HEK293 (cell line): ENCODE results near the gene CSNK1G2.

Source experiments
- CTCF ChIA-PET: fragments of 350-600 bp; formaldehyde crosslinking; extraction: SDS; loops from one replicate; lab custom pipeline; 2021; ENCODE audit warnings: antibody characterized with exemption; lab: Yijun Ruan, JAX
- POLR2A ChIA-PET: fragments of 300-600 bp; formaldehyde crosslinking; extraction: SDS; loops from one replicate; lab custom pipeline; 2020; ENCODE audit warnings: antibody characterized with exemption, inconsistent platforms; lab: Yijun Ruan, JAX
- H3K27ac ChIP-seq: fragments of 200-500 bp; sonication (Bioruptor generic); 2 replicates; pipeline ENCODE4 v1.5.1; 2014; ENCODE audit warnings: low read depth, low read length, control low read depth, inconsistent platforms; ENCODE audit errors: extremely low read depth
- H3K36me3 ChIP-seq, 2 experiments: fragments of 200-500 bp in 1 of 2; sonication (Bioruptor generic) in 1 of 2; 1 replicate in 1 of 2; 2 replicates in 1 of 2; pipeline ENCODE4 v1.5.1; 2014 to 2017; ENCODE audit warnings: inconsistent platforms in 2 of 2, low read length in 2 of 2; ENCODE audit not compliant: control insufficient read depth in 2 of 2, insufficient read depth in 1 of 2
- H3K4me1 ChIP-seq: fragments of 200-500 bp; sonication (Bioruptor generic); 2 replicates; pipeline ENCODE4 v1.5.1; 2014; ENCODE audit warnings: mild to moderate bottlenecking, low read length, inconsistent platforms; ENCODE audit not compliant: control insufficient read depth, insufficient read depth
- H3K4me3 ChIP-seq: 2 replicates; pipeline ENCODE4 v1.5.1; 2011; ENCODE audit warnings: low read depth, mild to moderate bottlenecking, control low read depth, low read length, moderate library complexity
- H3K9me3 ChIP-seq: fragments of 200-500 bp; sonication (Bioruptor generic); 2 replicates; pipeline ENCODE4 v1.5.1; 2014; ENCODE audit warnings: low read depth, low read length, inconsistent platforms; ENCODE audit not compliant: control insufficient read depth, insufficient read depth
- EGR2 ChIP-seq: fragments of 450-650 bp; formaldehyde crosslinking; IDR thresholded peaks from 2 replicates; pipeline ENCODE4 v1.5.1; 2016; ENCODE audit warnings: low read depth, missing biosample characterization, missing genetic modification characterization
- FEZF1 ChIP-seq: fragments of 450-650 bp; formaldehyde crosslinking; IDR thresholded peaks from 2 replicates; pipeline ENCODE4 v1.5.1; 2016; ENCODE audit warnings: missing biosample characterization, missing genetic modification characterization
- KLF16 ChIP-seq: fragments of 450-650 bp; formaldehyde crosslinking; IDR thresholded peaks from 2 replicates; pipeline ENCODE4 v1.5.1; 2017; ENCODE audit warnings: missing biosample characterization, missing genetic modification characterization
- KLF9 ChIP-seq: fragments of 450-650 bp; formaldehyde crosslinking; IDR thresholded peaks from 2 replicates; pipeline ENCODE4 v1.5.1; 2016; ENCODE audit warnings: missing biosample characterization, missing genetic modification characterization, low read depth
- REPIN1 ChIP-seq: fragments of 450-650 bp; formaldehyde crosslinking; IDR thresholded peaks from 2 replicates; pipeline ENCODE4 v1.5.1; 2017; ENCODE audit warnings: missing biosample characterization, missing genetic modification characterization, low read depth
- SALL2 ChIP-seq: fragments of 450-650 bp; formaldehyde crosslinking; IDR thresholded peaks from 2 replicates; pipeline ENCODE4 v1.5.0; 2017; ENCODE audit warnings: missing biosample characterization, mild to moderate bottlenecking, missing genetic modification characterization, borderline replicate concordance
- TCF7L2 ChIP-seq: IDR thresholded peaks from 2 replicates; pipeline ENCODE4 v1.6.1; 2011; ENCODE audit warnings: low read depth, mild to moderate bottlenecking, inconsistent platforms, low read length, moderate library complexity, borderline replicate concordance
- ZBTB10 ChIP-seq: fragments of 450-650 bp; formaldehyde crosslinking; IDR thresholded peaks from 2 replicates; pipeline ENCODE4 v1.5.1; 2016; ENCODE audit warnings: missing biosample characterization, missing genetic modification characterization
- ZBTB17 ChIP-seq: fragments of 450-650 bp; formaldehyde crosslinking; IDR thresholded peaks from 2 replicates; pipeline ENCODE4 v1.5.1; 2016; ENCODE audit warnings: missing biosample characterization, missing genetic modification characterization
- ZBTB20 ChIP-seq: fragments of 450-650 bp; formaldehyde crosslinking; IDR thresholded peaks from 2 replicates; pipeline ENCODE4 v1.5.1; 2016; ENCODE audit warnings: missing biosample characterization, missing genetic modification characterization
- ZNF138 ChIP-seq: fragments of 450-650 bp; formaldehyde crosslinking; IDR thresholded peaks from 2 replicates; pipeline ENCODE4 v1.5.1; 2016; ENCODE audit warnings: missing biosample characterization, missing genetic modification characterization, borderline replicate concordance
- ZNF23 ChIP-seq: fragments of 450-650 bp; formaldehyde crosslinking; IDR thresholded peaks from 2 replicates; pipeline ENCODE4 v1.5.1; 2016; ENCODE audit warnings: missing biosample characterization, missing genetic modification characterization, borderline replicate concordance
- ZNF266 ChIP-seq: fragments of 450-650 bp; formaldehyde crosslinking; IDR thresholded peaks from 2 replicates; pipeline ENCODE4 v1.5.1; 2016; ENCODE audit warnings: missing biosample characterization, missing genetic modification characterization, low read depth
- ZNF350 ChIP-seq: fragments of 450-650 bp; formaldehyde crosslinking; IDR thresholded peaks from 2 replicates; pipeline ENCODE4 v1.5.0; 2017; ENCODE audit warnings: missing biosample characterization, mild to moderate bottlenecking, missing genetic modification characterization
- ZNF580 ChIP-seq: fragments of 450-650 bp; formaldehyde crosslinking; IDR thresholded peaks from 2 replicates; pipeline ENCODE4 v1.5.1; 2016; ENCODE audit warnings: missing biosample characterization, missing genetic modification characterization
- ZNF623 ChIP-seq: fragments of 450-650 bp; formaldehyde crosslinking; IDR thresholded peaks from 2 replicates; pipeline ENCODE4 v1.5.1; 2016; ENCODE audit warnings: missing biosample characterization, missing genetic modification characterization
- ZNF768 ChIP-seq: fragments of 450-650 bp; formaldehyde crosslinking; IDR thresholded peaks from 2 replicates; pipeline ENCODE4 v1.5.1; 2018; ENCODE audit warnings: missing biosample characterization, mild to moderate bottlenecking, missing genetic modification characterization
- ZNF785 ChIP-seq: fragments of 450-650 bp; formaldehyde crosslinking; IDR thresholded peaks from 2 replicates; pipeline ENCODE4 v1.5.1; 2016; ENCODE audit warnings: missing biosample characterization, missing genetic modification characterization
- ZNF791 ChIP-seq: fragments of 450-650 bp; formaldehyde crosslinking; IDR thresholded peaks from 2 replicates; pipeline ENCODE4 v1.5.1; 2016; ENCODE audit warnings: missing biosample characterization, missing genetic modification characterization
- ZNF843 ChIP-seq: fragments of 450-650 bp; formaldehyde crosslinking; IDR thresholded peaks from 2 replicates; pipeline ENCODE4 v1.5.1; 2016; ENCODE audit warnings: missing biosample characterization, missing genetic modification characterization
- TF ChIP-seq, protein P1 (sequence below): fragments of 450-650 bp; formaldehyde crosslinking; IDR thresholded peaks from 2 replicates; pipeline ENCODE4 v1.5.0; 2017; ENCODE audit warnings: missing biosample characterization, missing genetic modification characterization, borderline replicate concordance
- TF ChIP-seq, protein P2 (sequence below): fragments of 450-650 bp; formaldehyde crosslinking; IDR thresholded peaks from 2 replicates; pipeline ENCODE4 v1.5.1; 2016; ENCODE audit warnings: missing biosample characterization, missing genetic modification characterization

CSNK1G2 gene

GRCh38 chr19:2018752-2019151 lies 77.8 kb downstream of the CSNK1G2 start (continued):
- TF ChIP-seq SALL2 (tag by site-specific recombination) (no peak), ZNF791 (tag by site-specific recombination) (no peak), ZNF266 (tag by site-specific recombination) (no peak)
- TF ChIP-seq, protein P1, sequence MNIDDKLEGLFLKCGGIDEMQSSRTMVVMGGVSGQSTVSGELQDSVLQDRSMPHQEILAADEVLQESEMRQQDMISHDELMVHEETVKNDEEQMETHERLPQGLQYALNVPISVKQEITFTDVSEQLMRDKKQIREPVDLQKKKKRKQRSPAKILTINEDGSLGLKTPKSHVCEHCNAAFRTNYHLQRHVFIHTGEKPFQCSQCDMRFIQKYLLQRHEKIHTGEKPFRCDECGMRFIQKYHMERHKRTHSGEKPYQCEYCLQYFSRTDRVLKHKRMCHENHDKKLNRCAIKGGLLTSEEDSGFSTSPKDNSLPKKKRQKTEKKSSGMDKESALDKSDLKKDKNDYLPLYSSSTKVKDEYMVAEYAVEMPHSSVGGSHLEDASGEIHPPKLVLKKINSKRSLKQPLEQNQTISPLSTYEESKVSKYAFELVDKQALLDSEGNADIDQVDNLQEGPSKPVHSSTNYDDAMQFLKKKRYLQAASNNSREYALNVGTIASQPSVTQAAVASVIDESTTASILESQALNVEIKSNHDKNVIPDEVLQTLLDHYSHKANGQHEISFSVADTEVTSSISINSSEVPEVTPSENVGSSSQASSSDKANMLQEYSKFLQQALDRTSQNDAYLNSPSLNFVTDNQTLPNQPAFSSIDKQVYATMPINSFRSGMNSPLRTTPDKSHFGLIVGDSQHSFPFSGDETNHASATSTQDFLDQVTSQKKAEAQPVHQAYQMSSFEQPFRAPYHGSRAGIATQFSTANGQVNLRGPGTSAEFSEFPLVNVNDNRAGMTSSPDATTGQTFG (tag by site-specific recombination) = no peak

- TF ChIP-seq ZNF23 (tag by site-specific recombination) (no peak), FEZF1 (no peak), ZNF785 (no peak), ZNF580 (no peak), ZNF843 (tag by site-specific recombination) (no peak), ZNF768 (tag by site-specific recombination) (no peak), ZNF623 (tag by site-specific recombination) (no peak), SALL2 (tag by site-specific recombination) (no peak), ZBTB10 (tag by site-specific recombination) (no peak), KLF16 (tag by site-specific recombination) (no peak), KLF9 (tag by site-specific recombination) (no peak), ZBTB20 (tag by site-specific recombination) (no peak), REPIN1 (tag by site-specific recombination) (no peak), ZNF138 (no peak), ZNF350 (no peak), TCF7L2 (no peak), ZBTB17 (tag by site-specific recombination) (no peak), EGR2 (tag by site-specific recombination) (no peak)
- TF ChIP-seq, protein P2, sequence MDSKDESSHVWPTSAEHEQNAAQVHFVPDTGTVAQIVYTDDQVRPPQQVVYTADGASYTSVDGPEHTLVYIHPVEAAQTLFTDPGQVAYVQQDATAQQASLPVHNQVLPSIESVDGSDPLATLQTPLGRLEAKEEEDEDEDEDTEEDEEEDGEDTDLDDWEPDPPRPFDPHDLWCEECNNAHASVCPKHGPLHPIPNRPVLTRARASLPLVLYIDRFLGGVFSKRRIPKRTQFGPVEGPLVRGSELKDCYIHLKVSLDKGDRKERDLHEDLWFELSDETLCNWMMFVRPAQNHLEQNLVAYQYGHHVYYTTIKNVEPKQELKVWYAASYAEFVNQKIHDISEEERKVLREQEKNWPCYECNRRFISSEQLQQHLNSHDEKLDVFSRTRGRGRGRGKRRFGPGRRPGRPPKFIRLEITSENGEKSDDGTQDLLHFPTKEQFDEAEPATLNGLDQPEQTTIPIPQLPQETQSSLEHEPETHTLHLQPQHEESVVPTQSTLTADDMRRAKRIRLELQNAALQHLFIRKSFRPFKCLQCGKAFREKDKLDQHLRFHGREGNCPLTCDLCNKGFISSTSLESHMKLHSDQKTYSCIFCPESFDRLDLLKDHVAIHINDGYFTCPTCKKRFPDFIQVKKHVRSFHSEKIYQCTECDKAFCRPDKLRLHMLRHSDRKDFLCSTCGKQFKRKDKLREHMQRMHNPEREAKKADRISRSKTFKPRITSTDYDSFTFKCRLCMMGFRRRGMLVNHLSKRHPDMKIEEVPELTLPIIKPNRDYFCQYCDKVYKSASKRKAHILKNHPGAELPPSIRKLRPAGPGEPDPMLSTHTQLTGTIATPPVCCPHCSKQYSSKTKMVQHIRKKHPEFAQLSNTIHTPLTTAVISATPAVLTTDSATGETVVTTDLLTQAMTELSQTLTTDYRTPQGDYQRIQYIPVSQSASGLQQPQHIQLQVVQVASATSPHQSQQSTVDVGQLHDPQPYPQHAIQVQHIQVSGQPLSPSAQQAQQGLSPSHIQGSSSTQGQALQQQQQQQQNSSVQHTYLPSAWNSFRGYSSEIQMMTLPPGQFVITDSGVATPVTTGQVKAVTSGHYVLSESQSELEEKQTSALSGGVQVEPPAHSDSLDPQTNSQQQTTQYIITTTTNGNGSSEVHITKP = no peak
- H3K4me3 ChIP-seq = no peak overlapping the region
- ChIA-PET POLR2A (interaction anchor here (0.6 kb wide), 1 partner anchor 369 kb away, joined by 7 read pairs; no protein-coding TSS in a partner anchor), CTCF (interaction anchor here (2.5 to 3.2 kb wide), 2 partner anchors 46 to 48 kb away, joined by 14 to 30 read pairs; no protein-coding TSS in a partner anchor)
- no peaks in the 10 kb centered on the region for H3K4me1 ChIP-seq
- H3K9me3 ChIP-seq = no peaks in the 10 kb centered on the region
- H3K36me3 ChIP-seq = no peaks in the 10 kb centered on the region
- no peak overlapping the region for H3K27ac ChIP-seq
These were observed 80.6 kb downstream of the CSNK1G2 start for GRCh38 chr19:2021453-2022140.
